Cardiac atrium fibroblast (primary cell): Measurements from ENCODE around the gene FBRSL1. TPM values are rescaled to one million over a fixed set of nuclear protein-coding genes. Genes with fewer than 3 reads are reported as not detected.

Experiments used
- total RNA-seq: library from RNA; depleted of rRNA; stranded (reverse); fragments of >200 nt; gene quantifications from 2 replicates; pipeline ENCODE4 v1.2.3, GENCODE V29; 2015

Gene FBRSL1
- total RNA-seq: 6.5 and 6.9 TPM in 2 replicates

GRCh38 chr12:132489602-132490266, at the start of gene FBRSL1:
FBRSL1 (plus strand) TSS chr12:132490151.

Other genes with a start within 250 kb of the FBRSL1 start
- gene GALNT9, start 160.6 kb upstream of the FBRSL1 start, total RNA-seq: 0.16 and 2.2 TPM in 2 replicates
- gene LRCOL1, start 120.4 kb downstream of the FBRSL1 start, total RNA-seq: not detected in 2 replicates
- not detected in 2 replicates for gene P2RX2, start 128.6 kb downstream of the FBRSL1 start, total RNA-seq
- 9.4 and 18.4 TPM in 2 replicates for gene POLE, start 197.2 kb downstream of the FBRSL1 start, total RNA-seq
- 46.8 and 48.4 TPM in 2 replicates for gene PXMP2, start 197.4 kb downstream of the FBRSL1 start, total RNA-seq
- gene PGAM5, start 220.7 kb downstream of the FBRSL1 start, total RNA-seq: 16.6 and 22.4 TPM in 2 replicates